ENCODE results near the gene TPPP.

Gene TPPP

GRCh38 chr5:664343-664993 lies 28.7 kb downstream of the TPPP start:
- DNase-seq = no peak

DNA sequence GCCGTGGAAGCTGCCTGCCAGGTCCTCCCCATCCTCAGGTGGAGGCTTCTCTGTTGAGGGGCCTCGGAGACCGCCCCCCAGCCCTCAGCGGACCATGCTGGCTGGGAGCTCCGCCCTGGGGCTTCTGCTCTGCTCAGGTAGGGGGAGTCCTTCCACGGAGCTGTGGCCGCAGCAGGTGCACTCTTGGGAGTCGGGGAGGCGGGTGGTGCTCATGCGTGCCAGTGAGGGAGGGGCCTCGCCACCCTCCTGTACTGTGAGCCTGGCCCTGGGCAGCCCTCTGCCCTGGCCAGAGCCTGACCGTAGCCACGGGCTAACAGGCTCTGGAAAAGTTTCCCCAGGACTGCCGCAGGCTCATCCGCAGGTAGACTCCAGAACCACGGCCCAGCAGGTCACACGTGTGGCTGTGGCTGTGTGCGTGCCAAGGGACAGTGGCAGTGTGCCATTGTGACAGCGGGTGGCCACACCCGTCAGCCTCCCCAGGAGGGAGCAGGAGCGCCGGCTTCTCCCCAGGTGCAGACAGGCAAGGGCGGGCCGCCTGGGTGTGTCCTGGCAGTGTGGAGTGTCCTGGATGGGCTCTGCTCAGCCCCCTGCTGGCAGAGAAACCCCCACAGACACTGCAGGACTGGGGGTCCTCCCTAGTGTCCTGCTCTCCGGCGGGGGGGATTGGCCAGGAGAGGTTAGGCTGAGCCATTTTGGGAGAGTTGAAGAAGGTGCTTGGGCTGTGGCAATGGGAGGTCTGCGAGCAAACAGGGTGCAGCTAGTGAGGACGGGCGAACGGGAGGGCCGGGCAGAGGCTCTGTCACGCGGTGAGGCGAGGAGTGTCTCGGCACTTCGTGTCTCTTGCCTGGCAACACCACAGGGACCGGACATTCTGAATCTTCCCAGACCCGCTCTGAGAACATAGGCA lies 29.5 kb downstream of the TPPP start:
- no peak for DNase-seq

GRCh38 chr5:662751-663435 lies 30.3 kb downstream of the TPPP start:
- no peak for DNase-seq

GRCh38 chr5:661891-662750 lies 31.0 kb downstream of the TPPP start:
- DNase-seq = no peak

GRCh38 chr5:660491-661030 lies 32.6 kb downstream of the TPPP start:
- DNase-seq = no peak

GRCh38 chr5:659496-660263 lies 33.5 kb downstream of the TPPP start:
- DNase-seq = no peak

- DNase-seq = no peak
Measured at GRCh38 chr5:658103-658502, 35.0 kb downstream of the TPPP start.

DNA sequence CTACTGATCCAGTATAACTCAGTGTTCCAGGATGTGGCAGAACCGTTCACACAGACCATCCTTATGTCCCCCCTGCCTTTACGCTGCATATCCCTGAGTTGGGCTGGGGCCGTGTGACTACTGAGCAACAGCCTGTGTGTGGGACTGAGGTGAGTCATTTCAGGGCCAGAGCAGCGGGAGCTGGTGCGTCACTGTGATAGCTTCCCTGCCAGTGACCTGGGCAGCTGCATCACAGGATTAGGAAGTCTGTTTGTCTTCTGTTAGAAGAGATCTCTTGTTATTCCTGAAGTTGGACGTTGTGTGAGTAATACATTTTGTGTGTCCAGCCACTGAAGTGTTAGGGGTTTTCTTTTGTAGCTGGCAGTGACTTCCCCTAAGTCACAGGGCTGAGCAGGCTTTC lies 35.6 kb downstream of the TPPP start:
- DNase-seq = no peak

DNA sequence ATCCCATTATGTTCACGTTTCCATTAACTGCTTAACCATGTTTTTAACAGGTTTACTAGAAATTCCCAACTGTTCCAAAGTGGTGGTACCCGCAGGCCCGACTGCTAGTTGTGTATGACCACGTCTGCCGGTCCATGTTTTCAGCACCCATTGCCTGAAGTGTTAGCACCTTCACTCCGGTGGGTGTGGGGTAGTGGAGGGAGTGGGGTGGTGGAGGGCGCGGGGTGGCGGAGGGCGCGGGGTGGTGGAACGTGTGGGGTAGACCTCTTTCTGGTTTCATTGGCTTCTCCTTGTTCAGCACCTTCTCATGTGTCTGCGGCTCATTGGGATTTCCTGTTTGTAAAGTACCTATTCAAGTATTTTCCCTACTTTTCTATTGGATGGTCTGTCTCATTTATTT lies 37.7 kb downstream of the TPPP start:
- no peak for DNase-seq

DNA sequence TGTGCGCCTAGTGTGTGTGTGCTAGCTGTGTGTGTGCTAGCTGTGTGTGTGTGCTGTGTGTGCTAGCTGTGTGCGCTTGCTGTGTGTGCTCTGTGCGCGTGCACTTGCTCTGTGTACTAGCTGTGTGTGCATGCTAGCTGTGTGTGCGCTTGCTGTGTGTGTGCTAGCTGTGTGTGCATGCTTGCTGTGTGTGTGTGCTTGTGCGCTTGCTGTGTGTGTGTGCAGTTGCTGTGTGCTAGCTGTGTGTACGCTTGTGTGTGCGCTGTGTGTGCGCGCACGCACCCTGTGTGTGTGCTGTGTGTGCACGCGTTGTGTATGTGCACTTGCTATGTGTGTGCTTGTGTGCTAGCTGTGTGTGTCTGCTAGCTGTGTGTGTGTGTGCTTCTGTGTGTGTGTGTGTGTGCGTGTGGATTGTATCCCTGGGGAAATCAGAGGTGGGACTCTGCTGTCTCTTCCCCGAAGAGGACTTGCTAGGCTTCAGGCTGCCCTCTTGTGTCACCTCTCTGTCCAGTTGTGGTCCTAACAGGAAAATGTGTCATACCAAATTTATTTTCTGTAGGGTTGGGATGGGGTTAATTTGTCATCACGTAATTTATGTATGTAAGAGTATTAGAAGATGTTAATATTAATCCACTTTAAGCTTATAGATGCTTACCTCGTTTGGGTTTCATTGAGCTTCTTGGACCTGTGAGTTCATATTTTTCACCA lies 38.9 kb downstream of the TPPP start:
- no peak for DNase-seq

DNA sequence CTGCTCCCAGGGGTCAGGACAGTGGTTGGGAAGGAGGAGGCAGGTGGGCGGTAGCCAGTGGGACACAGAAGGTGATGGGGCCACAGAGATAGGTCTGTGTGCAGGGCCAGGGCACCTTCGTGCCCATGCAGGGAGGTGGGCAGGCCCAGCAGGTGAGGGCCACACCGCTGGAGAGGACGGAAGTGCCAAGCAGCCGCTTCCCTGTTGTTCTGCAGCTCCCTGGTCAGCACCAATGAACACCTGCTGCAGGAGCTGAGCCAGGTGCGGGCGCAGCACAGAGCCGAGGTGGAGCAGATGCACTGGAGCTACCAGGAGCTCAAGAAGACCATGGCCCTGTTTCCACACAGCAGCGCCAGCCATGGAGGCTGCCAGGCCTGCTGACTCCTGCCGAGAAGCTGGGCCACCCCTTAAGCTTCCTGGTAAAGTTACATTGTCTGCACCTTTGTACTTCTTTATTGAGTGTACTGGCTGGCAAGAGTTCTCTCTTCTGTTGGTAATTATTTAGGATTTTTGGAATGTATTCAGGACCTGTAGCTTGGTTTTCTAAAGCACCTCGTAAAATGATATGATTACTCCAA lies 40.3 kb downstream of the TPPP start:
- no peak for DNase-seq

- DNase-seq = no peak
Measured at GRCh38 chr5:652023-652515, 41.1 kb downstream of the TPPP start.

- DNase-seq = no peak
Measured at GRCh38 chr5:651296-652022, 41.7 kb downstream of the TPPP start.

DNA sequence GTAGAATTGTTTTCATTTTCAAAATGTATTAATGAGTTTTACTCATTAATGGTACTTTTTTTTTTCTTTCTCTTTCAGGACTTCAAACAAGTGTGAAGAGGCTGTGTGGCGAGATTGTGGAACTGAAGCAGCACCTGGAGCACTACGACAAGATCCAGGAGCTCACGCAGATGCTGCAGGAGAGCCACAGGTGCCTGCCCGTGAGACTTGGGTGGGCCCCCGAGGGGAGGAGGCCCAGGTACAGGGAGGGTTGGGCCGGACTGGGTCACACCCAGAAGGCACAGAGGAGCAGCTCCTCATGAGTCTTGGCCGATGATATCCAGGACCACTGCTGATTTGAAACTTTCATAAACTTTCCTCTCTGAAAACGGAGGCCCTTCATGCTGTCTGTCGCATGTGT lies 45.4 kb downstream of the TPPP start:
- DNase-seq = no peak

GRCh38 chr5:647311-647710 lies 45.8 kb downstream of the TPPP start:
- DNase-seq = no peak

DNA sequence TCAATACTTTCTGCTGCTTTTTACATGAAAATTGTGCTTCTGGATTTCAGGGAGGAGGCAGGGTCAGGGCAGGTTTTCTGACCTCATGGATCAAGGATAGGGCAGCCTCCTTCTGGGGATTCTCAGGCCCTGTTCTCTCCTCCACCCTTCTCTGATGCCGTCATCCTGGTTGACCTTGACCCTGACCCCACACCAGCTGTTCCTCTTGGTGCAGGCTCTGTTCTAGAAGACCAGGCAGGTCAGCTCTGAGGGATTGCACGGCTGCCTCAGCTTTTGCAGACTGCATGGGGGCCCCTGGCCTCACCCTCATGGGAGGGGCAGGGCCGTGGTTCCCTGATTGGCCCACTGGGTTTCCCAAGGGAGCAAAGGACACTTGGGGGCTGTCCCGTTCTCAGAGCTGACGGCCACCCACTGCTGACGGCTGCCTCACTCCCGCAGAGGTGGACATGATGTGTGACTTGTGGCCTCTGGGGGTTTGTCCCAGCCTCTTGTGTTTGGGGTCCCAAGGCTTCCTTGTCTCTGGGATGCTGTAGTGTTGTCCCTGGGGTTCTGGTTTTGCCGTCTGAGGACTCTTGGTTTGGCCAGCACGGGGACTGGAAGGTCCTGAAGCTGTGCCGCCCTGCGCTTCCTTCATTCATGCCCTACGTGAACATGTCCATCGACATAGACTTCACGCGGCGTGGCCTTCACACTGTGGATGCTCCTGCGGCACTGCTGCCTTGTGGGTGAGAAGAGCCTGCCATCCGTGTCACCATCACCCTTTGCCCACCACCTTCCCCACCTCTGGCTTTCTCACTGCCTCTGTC lies 46.6 kb downstream of the TPPP start:
- DNase-seq = no peak

GRCh38 chr5:645421-645820 lies 47.7 kb downstream of the TPPP start:
- DNase-seq = no peak

- DNase-seq = no peak
Measured at GRCh38 chr5:644971-645370, 48.2 kb downstream of the TPPP start.

- DNase-seq = no peak
Measured at GRCh38 chr5:644509-644908, 48.6 kb downstream of the TPPP start.

Data from hippocampal formation (tissue), 2 donors.